ENCODE data around the gene ADORA1.

Gene ADORA1

DNA sequence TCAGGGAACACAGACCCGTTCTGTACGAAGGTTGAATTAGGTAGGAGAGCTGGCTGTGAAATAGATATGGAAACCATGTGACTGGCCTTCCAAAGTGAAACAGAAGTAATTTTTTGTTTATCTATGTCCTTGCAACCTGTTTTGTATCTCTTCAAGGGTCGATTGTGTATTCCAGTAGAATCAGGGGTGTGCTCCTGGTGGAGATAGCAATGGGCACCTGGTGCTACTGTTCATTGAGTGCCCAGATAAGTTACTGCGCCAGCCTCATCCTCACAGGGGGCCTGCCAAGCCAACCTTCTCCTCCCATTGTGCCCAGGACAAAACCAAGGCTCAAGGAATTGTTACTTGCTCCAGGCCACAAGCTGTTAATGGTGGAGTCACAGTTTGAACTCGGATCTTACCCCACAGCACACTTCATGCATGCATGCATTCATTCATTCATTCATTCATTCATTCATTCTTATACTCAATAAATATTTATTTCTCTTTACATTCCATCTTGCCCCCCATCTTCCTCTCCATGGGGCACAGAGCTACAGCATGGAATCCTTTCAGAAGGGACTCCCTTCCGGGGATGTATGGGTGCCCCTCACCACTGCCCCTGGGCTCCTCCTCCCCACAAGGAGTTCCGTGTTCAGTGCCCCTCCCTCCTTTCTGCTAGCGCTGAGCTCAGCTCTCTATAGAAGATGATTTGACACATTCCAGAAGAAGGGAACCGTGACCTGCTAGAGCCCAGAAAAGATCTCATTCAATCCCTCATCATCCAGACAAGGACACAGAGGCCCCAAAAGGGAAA, 24.0 kb downstream of the ADORA1 start:
- DNase-seq (ENCODE audit: low read depth, low spot score): no peak
- in situ Hi-C loops (cut with HindIII; ENCODE audit: low sequenced_read_pairs): no loop called here
- H3K4me3 ChIP-seq (ENCODE audit: low read depth, low read length): no peak overlapping the region
- TF ChIP-seq, protein P1, sequence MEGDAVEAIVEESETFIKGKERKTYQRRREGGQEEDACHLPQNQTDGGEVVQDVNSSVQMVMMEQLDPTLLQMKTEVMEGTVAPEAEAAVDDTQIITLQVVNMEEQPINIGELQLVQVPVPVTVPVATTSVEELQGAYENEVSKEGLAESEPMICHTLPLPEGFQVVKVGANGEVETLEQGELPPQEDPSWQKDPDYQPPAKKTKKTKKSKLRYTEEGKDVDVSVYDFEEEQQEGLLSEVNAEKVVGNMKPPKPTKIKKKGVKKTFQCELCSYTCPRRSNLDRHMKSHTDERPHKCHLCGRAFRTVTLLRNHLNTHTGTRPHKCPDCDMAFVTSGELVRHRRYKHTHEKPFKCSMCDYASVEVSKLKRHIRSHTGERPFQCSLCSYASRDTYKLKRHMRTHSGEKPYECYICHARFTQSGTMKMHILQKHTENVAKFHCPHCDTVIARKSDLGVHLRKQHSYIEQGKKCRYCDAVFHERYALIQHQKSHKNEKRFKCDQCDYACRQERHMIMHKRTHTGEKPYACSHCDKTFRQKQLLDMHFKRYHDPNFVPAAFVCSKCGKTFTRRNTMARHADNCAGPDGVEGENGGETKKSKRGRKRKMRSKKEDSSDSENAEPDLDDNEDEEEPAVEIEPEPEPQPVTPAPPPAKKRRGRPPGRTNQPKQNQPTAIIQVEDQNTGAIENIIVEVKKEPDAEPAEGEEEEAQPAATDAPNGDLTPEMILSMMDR (IDR thresholded peaks at IDR 0.05; ENCODE audit: low read depth, low read length): no peak

DNA sequence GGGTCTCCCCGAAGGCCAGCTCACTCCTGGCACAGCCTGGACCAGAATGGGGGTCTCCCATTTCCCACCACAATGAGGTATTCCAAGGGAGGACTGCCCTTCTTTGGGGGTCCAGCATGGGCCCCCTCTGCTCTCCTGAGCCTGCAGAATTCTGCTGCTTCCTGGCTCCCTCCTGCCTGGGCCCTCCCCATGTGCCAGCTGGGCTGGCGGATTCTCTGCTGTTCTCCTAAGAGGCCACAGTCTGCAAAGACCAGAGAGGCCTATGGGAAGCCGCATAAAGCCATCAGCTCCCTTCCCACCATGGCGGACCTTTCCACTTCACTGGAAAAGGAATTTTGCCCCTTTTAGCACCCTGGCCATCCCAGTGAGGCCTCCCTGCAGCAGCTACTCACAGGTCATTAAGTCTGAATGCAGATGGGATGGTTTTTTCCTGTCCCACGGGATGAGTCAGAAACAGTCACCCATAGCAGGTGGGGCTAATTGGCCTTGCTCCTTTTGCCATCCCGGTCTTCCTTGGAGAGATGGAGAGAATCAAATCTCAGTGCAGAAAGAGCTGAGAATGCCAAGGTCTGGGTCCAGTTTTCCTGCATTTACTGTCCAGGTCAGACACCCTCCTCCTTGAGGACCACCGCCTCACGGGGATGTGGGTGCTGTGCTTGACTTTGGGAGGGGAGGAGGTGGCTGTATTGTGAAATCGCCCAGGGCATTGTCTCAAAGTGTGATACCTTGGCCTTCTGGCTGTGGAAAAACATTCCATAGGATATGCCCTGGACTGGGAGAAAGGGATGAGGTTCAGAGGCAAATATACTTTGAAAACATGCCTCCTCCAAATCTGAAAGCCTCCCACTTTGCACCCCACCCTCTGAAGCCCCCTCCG, 24.9 kb downstream of the ADORA1 start:
- in situ Hi-C loops (cut with HindIII; ENCODE audit: low sequenced_read_pairs): no loop called here
- no peak overlapping the region for H3K4me3 ChIP-seq (ENCODE audit: low read depth, low read length)
- TF ChIP-seq, protein P1 (IDR thresholded peaks at IDR 0.05; ENCODE audit: low read depth, low read length): no peak
- peak; percentile 75 for DNase-seq (ENCODE audit: low read depth, low spot score)

- no peak overlapping the region for H3K4me3 ChIP-seq (ENCODE audit: low read depth, low read length)
- TF ChIP-seq, protein P1 (IDR thresholded peaks at IDR 0.05; ENCODE audit: low read depth, low read length): no peak
Measured at GRCh38 chr1:203153051-203153988, 25.8 kb downstream of the ADORA1 start.

GRCh38 chr1:203153989-203154821, 26.7 kb downstream of the ADORA1 start:
- TF ChIP-seq, protein P1 (IDR thresholded peaks at IDR 0.05; ENCODE audit: low read depth, low read length): no peak
- DNase-seq (ENCODE audit: low read depth, low spot score): no peak
- in situ Hi-C loops (cut with HindIII; ENCODE audit: low sequenced_read_pairs): no loop called here

More at GRCh38 chr1:203153051-203153988, 25.8 kb downstream of the ADORA1 start:
- DNase-seq (ENCODE audit: low read depth, low spot score): no peak
- in situ Hi-C loops (cut with HindIII; ENCODE audit: low sequenced_read_pairs): no loop called here

GRCh38 chr1:203156280-203156679, 28.8 kb downstream of the ADORA1 start:
- in situ Hi-C loops (cut with HindIII; ENCODE audit: low sequenced_read_pairs): no loop called here
- H3K4me3 ChIP-seq (ENCODE audit: low read depth, low read length): no peak overlapping the region
- TF ChIP-seq, protein P1 (IDR thresholded peaks at IDR 0.05; ENCODE audit: low read depth, low read length): no peak
- no peak for DNase-seq (ENCODE audit: low read depth, low spot score)

More at GRCh38 chr1:203153989-203154821, 26.7 kb downstream of the ADORA1 start:
- no peak overlapping the region for H3K4me3 ChIP-seq (ENCODE audit: low read depth, low read length)

Measured in astrocyte of the spinal cord (primary cell).